H1 (cell line): ENCODE data around the gene SLC26A11. TPM values are rescaled to one million over a fixed set of nuclear protein-coding genes. Genes with fewer than 3 reads are reported as not detected.

Experiments
- CTCF ChIA-PET: fragments of 300-600 bp; sonication (Branson Sonifier 250); formaldehyde crosslinking; loops from one replicate; lab custom pipeline; 2021; ENCODE audit not compliant: partially characterized antibody; lab: Charles Lee
- POLR2A ChIA-PET: fragments of 300-600 bp; sonication (Branson Sonifier 250); formaldehyde crosslinking; loops from one replicate; lab custom pipeline; 2021; ENCODE audit warnings: inconsistent platforms; ENCODE audit not compliant: partially characterized antibody; lab: Charles Lee
- DNase-seq, 2 experiments: peaks; one replicate each; pipeline versions ENCODE4 v3.0.0 to v3.0.0-alpha.2; 2010 to 2022; ENCODE audit warnings: low spot score in 2 of 2, low read depth in 1 of 2, mixed read lengths in 1 of 2
- FAIRE-seq: peaks from 2 replicates; lab custom pipeline; 2011; peaks lifted over from hg19 to GRCh38; lab: Jason Lieb, UNC
- H2AFZ ChIP-seq: 2 replicates; pipeline ENCODE4 v1.8.1; 2012; ENCODE audit warnings: low read length, inconsistent platforms
- H2AK5ac ChIP-seq: 2 replicates; pipeline ENCODE4 v1.6.1; 2013; ENCODE audit warnings: low read depth, low read length
- H2BK120ac ChIP-seq: replicated peaks from 2 replicates; pipeline ENCODE3; 2013; ENCODE audit warnings: low read depth, low read length, inconsistent platforms
- H2BK12ac ChIP-seq: 2 replicates; pipeline ENCODE4 v1.6.1; 2013; ENCODE audit warnings: low read depth, low read length
- H2BK15ac ChIP-seq: 2 replicates; pipeline ENCODE4 v1.6.1; 2013; ENCODE audit warnings: low read length
- H2BK20ac ChIP-seq: 2 replicates; pipeline ENCODE4 v1.6.1; 2013; ENCODE audit warnings: low read length
- H2BK5ac ChIP-seq: 2 replicates; pipeline ENCODE4 v1.6.1; 2013; ENCODE audit warnings: low read depth, low read length
- H3K14ac ChIP-seq: 2 replicates; pipeline ENCODE4 v1.6.1; 2013; ENCODE audit warnings: inconsistent platforms; ENCODE audit not compliant: insufficient read length
- H3K18ac ChIP-seq: 2 replicates; pipeline ENCODE4 v1.6.1; 2013; ENCODE audit warnings: low read length; ENCODE audit errors: extremely low read depth
- H3K23ac ChIP-seq: 2 replicates; pipeline ENCODE4 v1.6.1; 2013; ENCODE audit warnings: inconsistent platforms; ENCODE audit not compliant: insufficient read length
- H3K23me2 ChIP-seq: 2 replicates; pipeline ENCODE4 v1.6.1; 2013; ENCODE audit warnings: low read depth, low read length
- H3K27ac ChIP-seq: 2 replicates; pipeline ENCODE4 v1.6.1; 2011; ENCODE audit warnings: low read depth, low read length, inconsistent platforms
- H3K27me3 ChIP-seq, 4 experiments: replicated peaks in 1 of 4; 1 replicate in 1 of 4; 2 replicates in 3 of 4; pipeline versions ENCODE4 v1.6.1 to v1.8.1; 2011 to 2013; ENCODE audit warnings: low read length in 3 of 4, mild to moderate bottlenecking in 3 of 4, inconsistent platforms in 2 of 4, mixed read lengths in 2 of 4, moderate library complexity in 1 of 4; ENCODE audit not compliant: control insufficient read depth in 3 of 4, insufficient read depth in 3 of 4; ENCODE audit errors: extremely low read depth in 1 of 4
- H3K36me3 ChIP-seq, 4 experiments: 2 replicates each; pipeline versions ENCODE4 v1.6.1 to v1.8.1; 2011 to 2013; ENCODE audit warnings: mild to moderate bottlenecking in 4 of 4, low read length in 3 of 4, moderate library complexity in 2 of 4, control low read depth in 1 of 4, inconsistent platforms in 1 of 4; ENCODE audit not compliant: insufficient read depth in 4 of 4, control insufficient read depth in 2 of 4
- H3K4ac ChIP-seq: replicated peaks from 2 replicates; pipeline ENCODE3; 2013; ENCODE audit warnings: low read length, low read depth, mixed read lengths, inconsistent platforms; ENCODE audit not compliant: insufficient read length
- H3K4me1 ChIP-seq, 4 experiments: replicated peaks in 1 of 4; 1 replicate in 1 of 4; 2 replicates in 3 of 4; pipeline versions ENCODE4 v1.6.1 to v1.8.1; 2011 to 2013; ENCODE audit warnings: low read length in 3 of 4, inconsistent platforms in 2 of 4, mixed read lengths in 1 of 4; ENCODE audit not compliant: insufficient read depth in 4 of 4, control insufficient read depth in 3 of 4
- H3K4me2 ChIP-seq, 2 experiments: 2 replicates each; pipeline versions ENCODE4 v1.6.1 to v1.8.1; 2011 to 2013; ENCODE audit warnings: low read depth in 2 of 2, low read length in 2 of 2, control low read depth in 1 of 2, inconsistent platforms in 1 of 2, mild to moderate bottlenecking in 1 of 2; ENCODE audit not compliant: insufficient read depth in 1 of 2
- H3K4me3 ChIP-seq, 4 experiments: fragments of 200-600, 300-600 bp in 1 of 4; sonication (generic), shearing (Covaris generic), sonication (Bioruptor Twin) in 1 of 4; 2 replicates each; pipeline versions ENCODE4 v1.5.1 to v1.8.1; 2011 to 2016; ENCODE audit warnings: low read length in 4 of 4, low read depth in 3 of 4, control low read depth in 2 of 4, inconsistent platforms in 2 of 4, mild to moderate bottlenecking in 2 of 4, mixed read lengths in 1 of 4, moderate library complexity in 1 of 4; ENCODE audit not compliant: insufficient read depth in 2 of 4; ENCODE audit errors: extremely low read depth in 1 of 4
- H3K56ac ChIP-seq: replicated peaks from 2 replicates; pipeline ENCODE3; 2013; ENCODE audit warnings: low read depth, mild to moderate bottlenecking, mixed read lengths, low read length, inconsistent platforms; ENCODE audit not compliant: insufficient read length
- H3K79me1 ChIP-seq: 2 replicates; pipeline ENCODE4 v1.6.1; 2013; ENCODE audit warnings: low read depth, low read length, control low read depth
- H3K79me2 ChIP-seq, 2 experiments: 2 replicates each; pipeline versions ENCODE4 v1.6.1 to v1.8.1; 2012 to 2013; ENCODE audit warnings: low read length in 2 of 2, mild to moderate bottlenecking in 2 of 2, inconsistent platforms in 1 of 2; ENCODE audit not compliant: insufficient read depth in 2 of 2, control insufficient read depth in 1 of 2
- H3K9ac ChIP-seq, 4 experiments: replicated peaks in 1 of 4; 1 replicate in 1 of 4; 2 replicates in 3 of 4; pipeline versions ENCODE4 v1.6.1 to v1.8.1; 2011 to 2013; ENCODE audit warnings: low read depth in 3 of 4, low read length in 3 of 4, control low read depth in 2 of 4, mild to moderate bottlenecking in 2 of 4, moderate library complexity in 2 of 4, inconsistent platforms in 1 of 4; ENCODE audit errors: extremely low read depth in 1 of 4
- H3K9me3 ChIP-seq, 2 experiments: 2 replicates each; pipeline versions ENCODE4 v1.6.1 to v1.8.1; 2012 to 2013; ENCODE audit warnings: mild to moderate bottlenecking in 2 of 2, moderate library complexity in 2 of 2, control low read depth in 1 of 2, inconsistent platforms in 1 of 2, low read depth in 1 of 2, low read length in 1 of 2, mixed read lengths in 1 of 2; ENCODE audit not compliant: insufficient read depth in 2 of 2
- H4K20me1 ChIP-seq, 2 experiments: replicated peaks in 1 of 2; 2 replicates each; pipeline versions ENCODE3 to v1.8.1; 2011 to 2013; ENCODE audit warnings: inconsistent platforms in 2 of 2, low read length in 2 of 2, mild to moderate bottlenecking in 1 of 2; ENCODE audit not compliant: insufficient read depth in 2 of 2, control insufficient read depth in 1 of 2
- H4K5ac ChIP-seq: 2 replicates; pipeline ENCODE4 v1.6.1; 2013; ENCODE audit warnings: low read length, low read depth, mixed read lengths, inconsistent platforms; ENCODE audit not compliant: insufficient read length
- H4K8ac ChIP-seq: 2 replicates; pipeline ENCODE4 v1.8.0; 2013; ENCODE audit warnings: mild to moderate bottlenecking, moderate library complexity, low read length, inconsistent platforms; ENCODE audit not compliant: insufficient read depth; ENCODE audit errors: extremely low read depth
- H4K91ac ChIP-seq: replicated peaks from 2 replicates; pipeline ENCODE3; 2013; ENCODE audit warnings: low read length, mixed read lengths, inconsistent platforms; ENCODE audit not compliant: insufficient read length
- CHD1 ChIP-seq: IDR thresholded peaks from 2 replicates; pipeline ENCODE4 v1.6.1; 2012; ENCODE audit warnings: low read depth, low read length, improper control_type of control experiment
- CTCF ChIP-seq, 3 experiments: IDR thresholded peaks; 1 replicate in 2 of 3; 2 replicates in 1 of 3; pipeline versions ENCODE4 v1.5.1 to v1.6.1; 2011; ENCODE audit warnings: low read length in 3 of 3, mild to moderate bottlenecking in 3 of 3, inconsistent platforms in 2 of 3, low read depth in 1 of 3, moderate library complexity in 1 of 3; ENCODE audit not compliant: insufficient read depth in 1 of 3; ENCODE audit errors: control extremely low read depth in 1 of 3
- MAX ChIP-seq: IDR thresholded peaks from 2 replicates; pipeline ENCODE4 v1.6.1; 2012; ENCODE audit warnings: inconsistent platforms
- RAD21 ChIP-seq, 2 experiments: IDR thresholded peaks in 1 of 2; conservative IDR thresholded peaks in 1 of 2; 2 replicates each; pipeline ENCODE4 v1.6.1; 2011; ENCODE audit warnings: low read depth in 2 of 2, low read length in 2 of 2, improper control_type of control experiment in 1 of 2, inconsistent platforms in 1 of 2, mild to moderate bottlenecking in 1 of 2, moderate library complexity in 1 of 2
- SAP30 ChIP-seq: fragments of 300-600 bp; sonication (generic); IDR thresholded peaks from 2 replicates; pipeline ENCODE4 v1.7.1; 2012; ENCODE audit warnings: low read length, moderate library complexity, mild to moderate bottlenecking, inconsistent platforms; ENCODE audit not compliant: insufficient read depth, insufficient replicate concordance
- SIRT6 ChIP-seq: IDR thresholded peaks from one replicate; pipeline ENCODE4 v1.7.1; 2012; ENCODE audit warnings: low read length, inconsistent platforms
- YY1 ChIP-seq: IDR thresholded peaks from 2 replicates; pipeline ENCODE4 v1.6.1; 2011; ENCODE audit warnings: low read depth, mild to moderate bottlenecking, low read length
- WGBS, 2 experiments: shearing (Covaris generic) in 1 of 2; methylation state at CpG; one replicate each; pipeline versions ENCODE4 v1.1.6 to v1.1.7; 2013 to 2015; ENCODE audit warnings: low lambda C conversion rate in 2 of 2, mixed read lengths in 2 of 2, inconsistent platforms in 1 of 2, low coverage in 1 of 2, missing lambda C conversion rate in 1 of 2; ENCODE audit not compliant: insufficient replicate concordance in 2 of 2, insufficient coverage in 1 of 2, insufficient read length in 1 of 2; ENCODE audit errors: extremely low coverage in 1 of 2, missing lambda C conversion rate in 1 of 2; 5-methylcytosine and 5-hydroxymethylcytosine counted together
- polyA plus RNA-seq, 7 experiments: library from polyadenylated mRNA; depleted of rRNA in 3 of 7; stranded (reverse) in 5 of 7; unstranded in 2 of 7; fragments of >200 nt in 5 of 7; fragments of 200-250 nt in 2 of 7; gene quantifications; 1 replicate in 5 of 7; 2 replicates in 1 of 7; 4 replicates in 1 of 7; pipeline versions ENCODE4 v1.2.1 to v1.2.3, GENCODE V29; 2011 to 2013; ENCODE audit warnings: missing spikeins in 2 of 7, mixed read lengths in 2 of 7
- total RNA-seq: library from RNA; stranded (reverse); fragmentation: NEBNext Ultra II Directional; extraction: Animal tissue kit (Norgen Biotek cat#: 25700); gene quantifications from 2 replicates; pipeline ENCODE4 v1.2.1, GENCODE V29; 2021

SLC26A11 gene
- total and polyA plus RNA-seq, 2 of the 8 experiments (the other 6 are each of a cell fraction or from before 2014, with no cell fraction given), result 15.5 to 25.9 TPM

DNA sequence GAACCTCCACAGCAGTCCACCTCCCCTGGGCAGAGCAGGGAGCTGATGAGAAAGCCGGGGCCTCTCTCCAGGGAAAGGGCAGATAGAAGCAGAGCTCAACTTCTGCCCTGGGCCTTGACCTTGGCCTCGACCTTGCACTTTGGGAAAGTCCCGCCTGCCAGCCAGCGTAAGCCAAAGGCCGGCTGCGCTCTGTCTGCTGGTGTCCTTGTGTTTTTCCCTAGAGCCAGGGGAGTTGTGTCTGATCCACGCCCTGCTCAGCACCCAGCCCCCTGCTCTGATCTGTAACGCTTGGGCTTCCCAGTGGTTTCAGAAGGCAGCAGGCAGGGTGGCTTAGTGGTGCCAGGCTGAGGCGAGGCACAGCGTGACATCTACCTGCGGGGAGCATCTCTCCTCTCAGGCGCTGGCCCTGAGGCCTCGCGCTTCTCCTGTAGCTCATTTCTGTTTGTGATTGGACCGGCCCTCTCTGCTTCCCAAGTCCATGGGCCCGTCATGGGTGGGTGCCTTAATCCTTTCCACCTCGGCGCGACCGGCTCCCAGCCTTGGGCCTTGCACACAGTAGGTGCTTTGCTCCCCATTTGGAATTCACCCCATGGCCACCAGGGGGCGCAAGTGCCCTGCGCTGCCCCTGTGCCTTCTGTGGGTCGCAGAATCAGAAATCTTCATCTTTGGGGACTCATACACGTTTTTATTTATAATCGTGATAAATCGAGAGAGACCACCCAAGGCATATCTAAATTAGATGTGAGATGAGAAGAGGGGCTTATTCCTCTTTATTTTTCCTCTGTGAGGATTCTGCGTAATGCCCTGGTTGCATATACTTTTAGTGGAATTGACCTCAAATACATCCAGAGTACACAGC, 24.3 kb upstream of the SLC26A11 start:
- no peaks in the 10 kb centered on the region for H3K23me2 ChIP-seq
- no peaks in the 10 kb centered on the region; a peak in 1 of 7 replicates for H3K27me3 ChIP-seq
- no peak overlapping the region for H2AK5ac ChIP-seq
- no peak overlapping the region for H3K23ac ChIP-seq
- H3K4me2 ChIP-seq, result no peak overlapping the region
- H3K18ac ChIP-seq, result no peak overlapping the region
- POLR2A ChIA-PET, result interaction anchor here (1.0 to 1.8 kb wide), 7 partner anchors 8 to 92 kb away, joined by 3 to 5 read pairs (median 3); no protein-coding TSS in a partner anchor
- no peaks in the 10 kb centered on the region for H3K79me1 ChIP-seq
- no peak overlapping the region; the same call in 1 of the 2 replicates for H3K27ac ChIP-seq
- no peak overlapping the region for H4K91ac ChIP-seq
- no peak overlapping the region for H3K56ac ChIP-seq
- no peak overlapping the region for H2BK120ac ChIP-seq
- DNase-seq (peak in 1 of 2 experiments; percentile 90), FAIRE-seq (no peak)
- H3K4me1 ChIP-seq, result peaks cover 0 to 4% (median 0%) of the 10 kb centered on the region in 4 experiments; a peak in 2 of 7 replicates
- H2BK5ac ChIP-seq, result no peak overlapping the region
- H2BK15ac ChIP-seq, result 0 out of 2 replicates have a peak overlapping the region, but pooled peaks have one; percentile 53
- H3K9me3 ChIP-seq, result peaks cover 0 to 2% of the 10 kb centered on the region in 2 experiments; a peak in 1 of 4 replicates
- H3K79me2 ChIP-seq, result no peaks in the 10 kb centered on the region
- no peaks in the 10 kb centered on the region for H3K36me3 ChIP-seq
- no peak overlapping the region for H2BK20ac ChIP-seq
- WGBS, 2 experiments, result 70% methylated on average over 27 of the region's 27 CpGs; no CpG with 5 or more reads in 1 of the 2 experiments
- H2AFZ ChIP-seq, result no peak overlapping the region
- H4K5ac ChIP-seq, result no peak overlapping the region
- H3K14ac ChIP-seq, result no peak overlapping the region
- no peak overlapping the region for H3K4me3 ChIP-seq
- H4K20me1 ChIP-seq, result peaks cover 0 to 1% of the 10 kb centered on the region in 2 experiments
- no peak overlapping the region for H2BK12ac ChIP-seq
- no peak overlapping the region for H3K9ac ChIP-seq
- H3K4ac ChIP-seq, result no peak overlapping the region
- CTCF ChIA-PET, result interaction anchor here (0.6 to 8.0 kb wide), 70 partner anchors 11 to 446 kb away, joined by 3 to 90 read pairs (median 4); partner anchors contain the start of genes CARD14 and GAA
- H4K8ac ChIP-seq, result 0 out of 2 replicates have a peak overlapping the region, but pooled peaks have one; percentile 15
- TF ChIP-seq SAP30, result no peak
- TF ChIP-seq RAD21 (IDR thresholded peaks at IDR 0.05 in 1 of 2, conservative IDR thresholded peaks at IDR 0.05 in 1 of 2; ENCODE audit: low read depth in 2 of 2, low read length in 2 of 2), result peak; percentile 94 to 96
- TF ChIP-seq MAX, result no peak
- no peak for TF ChIP-seq SIRT6
- peak; percentile 91 to 92 (median 91) for TF ChIP-seq CTCF (IDR thresholded peaks at IDR 0.05; ENCODE audit: control extremely low read depth in 1 of 3, insufficient read depth in 1 of 3, low read depth in 1 of 3, low read length in 3 of 3)
- TF ChIP-seq CHD1, result no peak
- TF ChIP-seq YY1, result 0 out of 2 replicates have a peak, but pooled peaks have one; percentile 38
